HEK293 (cell line): ENCODE data around the gene TSPAN14.

Experiments
- EGR2 ChIP-seq: fragments of 450-650 bp; formaldehyde crosslinking; IDR thresholded peaks from 2 replicates; pipeline ENCODE4 v1.5.1; 2016; ENCODE audit warnings: low read depth, missing biosample characterization, missing genetic modification characterization
- PRDM6 ChIP-seq: fragments of 450-650 bp; formaldehyde crosslinking; IDR thresholded peaks from 2 replicates; pipeline ENCODE4 v1.5.1; 2017; ENCODE audit warnings: missing biosample characterization, missing genetic modification characterization
- ZNF112 ChIP-seq: fragments of 450-650 bp; formaldehyde crosslinking; IDR thresholded peaks from 2 replicates; pipeline ENCODE4 v1.5.0; 2017; ENCODE audit warnings: missing biosample characterization, missing genetic modification characterization
- ZNF354C ChIP-seq: fragments of 450-650 bp; formaldehyde crosslinking; IDR thresholded peaks from 2 replicates; pipeline ENCODE4 v1.5.1; 2016; ENCODE audit warnings: missing biosample characterization, missing genetic modification characterization, low read depth, borderline replicate concordance
- ZNF629 ChIP-seq: fragments of 450-650 bp; formaldehyde crosslinking; IDR thresholded peaks from 2 replicates; pipeline ENCODE4 v1.5.1; 2017; ENCODE audit warnings: missing biosample characterization, missing genetic modification characterization
- TF ChIP-seq, protein P1 (sequence below): fragments of 450-650 bp; formaldehyde crosslinking; IDR thresholded peaks from 2 replicates; pipeline ENCODE4 v1.5.1; 2016; ENCODE audit warnings: missing biosample characterization, missing genetic modification characterization
- TF ChIP-seq, protein P2 (sequence below): sonication (generic); formaldehyde crosslinking; IDR thresholded peaks from 2 replicates; pipeline ENCODE4 v1.8.1; 2022; ENCODE audit warnings: mild to moderate bottlenecking, moderate library complexity, missing genetic modification reagents

DNA sequence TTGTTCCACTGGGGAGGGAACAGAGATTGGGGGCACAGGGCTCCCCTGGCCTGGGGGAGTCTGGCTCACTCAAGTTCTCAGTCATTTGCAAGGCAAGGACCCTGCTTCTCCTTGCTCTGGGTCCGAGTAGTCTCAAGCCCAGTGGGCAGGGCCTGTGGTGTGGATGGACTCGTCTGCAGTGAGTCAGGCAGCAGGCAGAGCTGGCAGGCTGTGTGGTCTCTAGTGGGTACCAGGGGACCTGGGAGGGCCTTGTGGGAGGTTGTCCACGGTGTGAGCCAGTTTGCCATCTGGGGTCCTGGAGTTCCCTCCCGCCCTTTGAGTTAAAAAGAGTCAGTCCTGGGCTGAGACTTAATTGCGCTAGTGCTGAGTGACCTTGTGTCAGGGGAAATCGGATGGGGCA lies 74.8 kb downstream of the TSPAN14 start:
- TF ChIP-seq, protein P1, sequence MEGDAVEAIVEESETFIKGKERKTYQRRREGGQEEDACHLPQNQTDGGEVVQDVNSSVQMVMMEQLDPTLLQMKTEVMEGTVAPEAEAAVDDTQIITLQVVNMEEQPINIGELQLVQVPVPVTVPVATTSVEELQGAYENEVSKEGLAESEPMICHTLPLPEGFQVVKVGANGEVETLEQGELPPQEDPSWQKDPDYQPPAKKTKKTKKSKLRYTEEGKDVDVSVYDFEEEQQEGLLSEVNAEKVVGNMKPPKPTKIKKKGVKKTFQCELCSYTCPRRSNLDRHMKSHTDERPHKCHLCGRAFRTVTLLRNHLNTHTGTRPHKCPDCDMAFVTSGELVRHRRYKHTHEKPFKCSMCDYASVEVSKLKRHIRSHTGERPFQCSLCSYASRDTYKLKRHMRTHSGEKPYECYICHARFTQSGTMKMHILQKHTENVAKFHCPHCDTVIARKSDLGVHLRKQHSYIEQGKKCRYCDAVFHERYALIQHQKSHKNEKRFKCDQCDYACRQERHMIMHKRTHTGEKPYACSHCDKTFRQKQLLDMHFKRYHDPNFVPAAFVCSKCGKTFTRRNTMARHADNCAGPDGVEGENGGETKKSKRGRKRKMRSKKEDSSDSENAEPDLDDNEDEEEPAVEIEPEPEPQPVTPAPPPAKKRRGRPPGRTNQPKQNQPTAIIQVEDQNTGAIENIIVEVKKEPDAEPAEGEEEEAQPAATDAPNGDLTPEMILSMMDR (tag by site-specific recombination): no peak
- no peak for TF ChIP-seq EGR2 (tag by site-specific recombination)
- TF ChIP-seq ZNF354C (tag by site-specific recombination): no peak
- TF ChIP-seq, protein P2, sequence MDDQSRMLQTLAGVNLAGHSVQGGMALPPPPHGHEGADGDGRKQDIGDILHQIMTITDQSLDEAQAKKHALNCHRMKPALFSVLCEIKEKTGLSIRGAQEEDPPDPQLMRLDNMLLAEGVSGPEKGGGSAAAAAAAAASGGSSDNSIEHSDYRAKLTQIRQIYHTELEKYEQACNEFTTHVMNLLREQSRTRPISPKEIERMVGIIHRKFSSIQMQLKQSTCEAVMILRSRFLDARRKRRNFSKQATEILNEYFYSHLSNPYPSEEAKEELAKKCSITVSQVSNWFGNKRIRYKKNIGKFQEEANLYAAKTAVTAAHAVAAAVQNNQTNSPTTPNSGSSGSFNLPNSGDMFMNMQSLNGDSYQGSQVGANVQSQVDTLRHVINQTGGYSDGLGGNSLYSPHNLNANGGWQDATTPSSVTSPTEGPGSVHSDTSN (CRISPR knock-in tag): no peak
- no peak for TF ChIP-seq ZNF629 (tag by site-specific recombination)
- no peak for TF ChIP-seq PRDM6 (tag by site-specific recombination)
- no peak for TF ChIP-seq ZNF112
